IPS DF 4.7 (cell line): ENCODE results near the gene ACTR2.
"Not testable (repeated sequence)": the region's sequence is repeated elsewhere in the genome, so short reads cannot be mapped to it uniquely, and the experiment has no call there.

Source experiments
- DNase-seq: peaks from one replicate; pipeline ENCODE4 v3.0.0-alpha.2; 2013; ENCODE audit warnings: low spot score; ENCODE audit errors: extremely low read depth

Gene ACTR2

GRCh38 chr2:65311596-65311995 is 84.0 kb downstream of the ACTR2 start:
- no peak for DNase-seq

- no peak for DNase-seq
Observed at GRCh38 chr2:65313126-65313953, 85.7 kb downstream of the ACTR2 start.

GRCh38 chr2:65313954-65314256 is 86.3 kb downstream of the ACTR2 start:
- no peak for DNase-seq

GRCh38 chr2:65314801-65315441 is 87.3 kb downstream of the ACTR2 start:
- DNase-seq, result no peak

- no peak for DNase-seq
Observed at GRCh38 chr2:65316072-65316471, 88.4 kb downstream of the ACTR2 start.

- not testable (repeated sequence) for DNase-seq
Observed at GRCh38 chr2:65317351-65317750, 89.7 kb downstream of the ACTR2 start.

GRCh38 chr2:65317841-65318240 is 90.2 kb downstream of the ACTR2 start:
- no peak for DNase-seq

GRCh38 chr2:65319072-65319673 is 91.5 kb downstream of the ACTR2 start:
- DNase-seq, result no peak

GRCh38 chr2:65319674-65320041 is 92.0 kb downstream of the ACTR2 start:
- no peak for DNase-seq

GRCh38 chr2:65320042-65320725 is 92.6 kb downstream of the ACTR2 start:
- no peak for DNase-seq
